H1 (cell line): ENCODE data around the gene CC2D1B. TPM values are rescaled to one million over a fixed set of nuclear protein-coding genes. Genes with fewer than 3 reads are reported as not detected.

ENCODE experiments used
- CTCF ChIA-PET: fragments of 300-600 bp; sonication (Branson Sonifier 250); formaldehyde crosslinking; loops from one replicate; lab custom pipeline; 2021; ENCODE audit not compliant: partially characterized antibody; lab: Charles Lee
- POLR2A ChIA-PET: fragments of 300-600 bp; sonication (Branson Sonifier 250); formaldehyde crosslinking; loops from one replicate; lab custom pipeline; 2021; ENCODE audit warnings: inconsistent platforms; ENCODE audit not compliant: partially characterized antibody; lab: Charles Lee
- DNase-seq, 2 experiments: peaks; one replicate each; pipeline versions ENCODE4 v3.0.0 to v3.0.0-alpha.2; 2010 to 2022; ENCODE audit warnings: low spot score in 2 of 2, low read depth in 1 of 2, mixed read lengths in 1 of 2
- FAIRE-seq: peaks from 2 replicates; lab custom pipeline; 2011; peaks lifted over from hg19 to GRCh38; lab: Jason Lieb, UNC
- H2AFZ ChIP-seq: 2 replicates; pipeline ENCODE4 v1.8.1; 2012; ENCODE audit warnings: low read length, inconsistent platforms
- H2AK5ac ChIP-seq: 2 replicates; pipeline ENCODE4 v1.6.1; 2013; ENCODE audit warnings: low read depth, low read length
- H2BK120ac ChIP-seq: replicated peaks from 2 replicates; pipeline ENCODE3; 2013; ENCODE audit warnings: low read depth, low read length, inconsistent platforms
- H2BK12ac ChIP-seq: 2 replicates; pipeline ENCODE4 v1.6.1; 2013; ENCODE audit warnings: low read depth, low read length
- H2BK15ac ChIP-seq: 2 replicates; pipeline ENCODE4 v1.6.1; 2013; ENCODE audit warnings: low read length
- H2BK20ac ChIP-seq: 2 replicates; pipeline ENCODE4 v1.6.1; 2013; ENCODE audit warnings: low read length
- H2BK5ac ChIP-seq: 2 replicates; pipeline ENCODE4 v1.6.1; 2013; ENCODE audit warnings: low read depth, low read length
- H3K14ac ChIP-seq: 2 replicates; pipeline ENCODE4 v1.6.1; 2013; ENCODE audit warnings: inconsistent platforms; ENCODE audit not compliant: insufficient read length
- H3K18ac ChIP-seq: 2 replicates; pipeline ENCODE4 v1.6.1; 2013; ENCODE audit warnings: low read length; ENCODE audit errors: extremely low read depth
- H3K23ac ChIP-seq: 2 replicates; pipeline ENCODE4 v1.6.1; 2013; ENCODE audit warnings: inconsistent platforms; ENCODE audit not compliant: insufficient read length
- H3K23me2 ChIP-seq: 2 replicates; pipeline ENCODE4 v1.6.1; 2013; ENCODE audit warnings: low read depth, low read length
- H3K27ac ChIP-seq: 2 replicates; pipeline ENCODE4 v1.6.1; 2011; ENCODE audit warnings: low read depth, low read length, inconsistent platforms
- H3K27me3 ChIP-seq, 4 experiments: replicated peaks in 1 of 4; 1 replicate in 1 of 4; 2 replicates in 3 of 4; pipeline versions ENCODE4 v1.6.1 to v1.8.1; 2011 to 2013; ENCODE audit warnings: low read length in 3 of 4, mild to moderate bottlenecking in 3 of 4, inconsistent platforms in 2 of 4, mixed read lengths in 2 of 4, moderate library complexity in 1 of 4; ENCODE audit not compliant: control insufficient read depth in 3 of 4, insufficient read depth in 3 of 4; ENCODE audit errors: extremely low read depth in 1 of 4
- H3K36me3 ChIP-seq, 4 experiments: 2 replicates each; pipeline versions ENCODE4 v1.6.1 to v1.8.1; 2011 to 2013; ENCODE audit warnings: mild to moderate bottlenecking in 4 of 4, low read length in 3 of 4, moderate library complexity in 2 of 4, control low read depth in 1 of 4, inconsistent platforms in 1 of 4; ENCODE audit not compliant: insufficient read depth in 4 of 4, control insufficient read depth in 2 of 4
- H3K4ac ChIP-seq: replicated peaks from 2 replicates; pipeline ENCODE3; 2013; ENCODE audit warnings: low read length, low read depth, mixed read lengths, inconsistent platforms; ENCODE audit not compliant: insufficient read length
- H3K4me1 ChIP-seq, 4 experiments: replicated peaks in 1 of 4; 1 replicate in 1 of 4; 2 replicates in 3 of 4; pipeline versions ENCODE4 v1.6.1 to v1.8.1; 2011 to 2013; ENCODE audit warnings: low read length in 3 of 4, inconsistent platforms in 2 of 4, mixed read lengths in 1 of 4; ENCODE audit not compliant: insufficient read depth in 4 of 4, control insufficient read depth in 3 of 4
- H3K4me2 ChIP-seq, 2 experiments: 2 replicates each; pipeline versions ENCODE4 v1.6.1 to v1.8.1; 2011 to 2013; ENCODE audit warnings: low read depth in 2 of 2, low read length in 2 of 2, control low read depth in 1 of 2, inconsistent platforms in 1 of 2, mild to moderate bottlenecking in 1 of 2; ENCODE audit not compliant: insufficient read depth in 1 of 2
- H3K4me3 ChIP-seq, 4 experiments: fragments of 200-600, 300-600 bp in 1 of 4; sonication (generic), shearing (Covaris generic), sonication (Bioruptor Twin) in 1 of 4; 2 replicates each; pipeline versions ENCODE4 v1.5.1 to v1.8.1; 2011 to 2016; ENCODE audit warnings: low read length in 4 of 4, low read depth in 3 of 4, control low read depth in 2 of 4, inconsistent platforms in 2 of 4, mild to moderate bottlenecking in 2 of 4, mixed read lengths in 1 of 4, moderate library complexity in 1 of 4; ENCODE audit not compliant: insufficient read depth in 2 of 4; ENCODE audit errors: extremely low read depth in 1 of 4
- H3K56ac ChIP-seq: replicated peaks from 2 replicates; pipeline ENCODE3; 2013; ENCODE audit warnings: low read depth, mild to moderate bottlenecking, mixed read lengths, low read length, inconsistent platforms; ENCODE audit not compliant: insufficient read length
- H3K79me1 ChIP-seq: 2 replicates; pipeline ENCODE4 v1.6.1; 2013; ENCODE audit warnings: low read depth, low read length, control low read depth
- H3K79me2 ChIP-seq, 2 experiments: 2 replicates each; pipeline versions ENCODE4 v1.6.1 to v1.8.1; 2012 to 2013; ENCODE audit warnings: low read length in 2 of 2, mild to moderate bottlenecking in 2 of 2, inconsistent platforms in 1 of 2; ENCODE audit not compliant: insufficient read depth in 2 of 2, control insufficient read depth in 1 of 2
- H3K9ac ChIP-seq, 4 experiments: replicated peaks in 1 of 4; 1 replicate in 1 of 4; 2 replicates in 3 of 4; pipeline versions ENCODE4 v1.6.1 to v1.8.1; 2011 to 2013; ENCODE audit warnings: low read depth in 3 of 4, low read length in 3 of 4, control low read depth in 2 of 4, mild to moderate bottlenecking in 2 of 4, moderate library complexity in 2 of 4, inconsistent platforms in 1 of 4; ENCODE audit errors: extremely low read depth in 1 of 4
- H3K9me3 ChIP-seq, 2 experiments: 2 replicates each; pipeline versions ENCODE4 v1.6.1 to v1.8.1; 2012 to 2013; ENCODE audit warnings: mild to moderate bottlenecking in 2 of 2, moderate library complexity in 2 of 2, control low read depth in 1 of 2, inconsistent platforms in 1 of 2, low read depth in 1 of 2, low read length in 1 of 2, mixed read lengths in 1 of 2; ENCODE audit not compliant: insufficient read depth in 2 of 2
- H4K20me1 ChIP-seq, 2 experiments: replicated peaks in 1 of 2; 2 replicates each; pipeline versions ENCODE3 to v1.8.1; 2011 to 2013; ENCODE audit warnings: inconsistent platforms in 2 of 2, low read length in 2 of 2, mild to moderate bottlenecking in 1 of 2; ENCODE audit not compliant: insufficient read depth in 2 of 2, control insufficient read depth in 1 of 2
- H4K5ac ChIP-seq: 2 replicates; pipeline ENCODE4 v1.6.1; 2013; ENCODE audit warnings: low read length, low read depth, mixed read lengths, inconsistent platforms; ENCODE audit not compliant: insufficient read length
- H4K8ac ChIP-seq: 2 replicates; pipeline ENCODE4 v1.8.0; 2013; ENCODE audit warnings: mild to moderate bottlenecking, moderate library complexity, low read length, inconsistent platforms; ENCODE audit not compliant: insufficient read depth; ENCODE audit errors: extremely low read depth
- H4K91ac ChIP-seq: replicated peaks from 2 replicates; pipeline ENCODE3; 2013; ENCODE audit warnings: low read length, mixed read lengths, inconsistent platforms; ENCODE audit not compliant: insufficient read length
- CTBP2 ChIP-seq: IDR thresholded peaks from 2 replicates; pipeline ENCODE4 v1.7.0; 2011; ENCODE audit warnings: borderline replicate concordance, mild to moderate bottlenecking, moderate library complexity, mixed read lengths, low read length; ENCODE audit not compliant: insufficient read depth, insufficient read length
- CTCF ChIP-seq, 3 experiments: IDR thresholded peaks; 1 replicate in 2 of 3; 2 replicates in 1 of 3; pipeline versions ENCODE4 v1.5.1 to v1.6.1; 2011; ENCODE audit warnings: low read length in 3 of 3, mild to moderate bottlenecking in 3 of 3, inconsistent platforms in 2 of 3, low read depth in 1 of 3, moderate library complexity in 1 of 3; ENCODE audit not compliant: insufficient read depth in 1 of 3; ENCODE audit errors: control extremely low read depth in 1 of 3
- WGBS, 2 experiments: shearing (Covaris generic) in 1 of 2; methylation state at CpG; one replicate each; pipeline versions ENCODE4 v1.1.6 to v1.1.7; 2013 to 2015; ENCODE audit warnings: low lambda C conversion rate in 2 of 2, mixed read lengths in 2 of 2, inconsistent platforms in 1 of 2, low coverage in 1 of 2, missing lambda C conversion rate in 1 of 2; ENCODE audit not compliant: insufficient replicate concordance in 2 of 2, insufficient coverage in 1 of 2, insufficient read length in 1 of 2; ENCODE audit errors: extremely low coverage in 1 of 2, missing lambda C conversion rate in 1 of 2; 5-methylcytosine and 5-hydroxymethylcytosine counted together
- polyA plus RNA-seq, 7 experiments: library from polyadenylated mRNA; depleted of rRNA in 3 of 7; stranded (reverse) in 5 of 7; unstranded in 2 of 7; fragments of >200 nt in 5 of 7; fragments of 200-250 nt in 2 of 7; gene quantifications; 1 replicate in 5 of 7; 2 replicates in 1 of 7; 4 replicates in 1 of 7; pipeline versions ENCODE4 v1.2.1 to v1.2.3, GENCODE V29; 2011 to 2013; ENCODE audit warnings: missing spikeins in 2 of 7, mixed read lengths in 2 of 7
- total RNA-seq: library from RNA; stranded (reverse); fragmentation: NEBNext Ultra II Directional; extraction: Animal tissue kit (Norgen Biotek cat#: 25700); gene quantifications from 2 replicates; pipeline ENCODE4 v1.2.1, GENCODE V29; 2021

CC2D1B gene
- total and polyA plus RNA-seq, 2 of the 8 experiments (the other 6 are each of a cell fraction or from before 2014, with no cell fraction given) = 7.4 to 13.1 TPM

DNA sequence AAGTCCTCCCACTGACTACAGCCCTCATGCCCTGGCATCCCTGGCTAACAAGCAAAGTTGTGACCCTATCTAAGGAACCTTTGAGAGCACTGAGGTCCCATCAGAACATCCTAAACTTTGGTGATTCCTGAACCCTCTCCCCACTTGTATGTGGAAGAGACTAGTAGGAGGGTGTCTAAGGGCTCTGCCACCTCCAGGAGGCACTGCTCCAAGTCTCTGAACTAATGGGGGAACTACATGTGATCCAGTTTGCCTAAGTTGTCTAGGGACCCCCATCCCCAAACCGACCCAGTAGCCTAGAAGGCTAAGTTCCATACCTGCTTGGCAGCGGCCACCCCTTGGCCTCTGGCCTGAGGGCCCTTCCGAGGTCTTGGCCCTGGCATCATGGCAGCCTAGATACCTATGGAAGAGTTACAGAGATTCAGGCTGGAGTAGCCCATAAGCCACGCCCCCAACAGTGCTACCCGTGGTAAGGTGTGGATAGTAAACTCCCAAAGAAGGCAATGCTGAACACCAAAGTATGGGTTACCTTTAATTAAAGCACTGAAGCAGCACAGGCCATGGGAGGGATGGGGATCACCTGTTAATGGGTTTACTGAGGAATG, 1.7 kb downstream of the CC2D1B start:
- Histone ChIP-seq H3K18ac (no peak overlapping the region), H4K91ac (no peak overlapping the region), H3K9ac (no peak overlapping the region), H3K4me3 (peak overlapping the region in 2 of 4 experiments; percentile 86 to 92; a peak in 2 of 8 replicates), H3K56ac (no peak overlapping the region), H3K4ac (no peak overlapping the region), H2BK20ac (no peak overlapping the region), H2AFZ (no peak overlapping the region), H4K5ac (no peak overlapping the region), H2BK120ac (no peak overlapping the region), H3K4me2 (peak overlapping the region; percentile 86 to 99; a peak in 3 of 4 replicates), H3K79me2 (peaks cover 0 to 5% of the 10 kb centered on the region in 2 experiments; a peak in 1 of 4 replicates), H4K20me1 (peaks cover 3 to 9% of the 10 kb centered on the region in 2 experiments), H2BK15ac (no peak overlapping the region), H3K23ac (no peak overlapping the region), H2AK5ac (no peak overlapping the region), H3K9me3 (no peaks in the 10 kb centered on the region), H3K27ac (no peak overlapping the region), H3K23me2 (peaks cover 12% of the 10 kb centered on the region), H2BK5ac (no peak overlapping the region), H3K4me1 (peaks cover 0 to 9% (median 5%) of the 10 kb centered on the region in 4 experiments), H4K8ac (no peak overlapping the region), H3K27me3 (no peaks in the 10 kb centered on the region)
- no peak for FAIRE-seq
- ChIA-PET CTCF (interaction anchor here (0.6 to 1.0 kb wide), 3 partner anchors 13 to 16 kb away, joined by 3 to 4 read pairs (median 3); no protein-coding TSS in a partner anchor), POLR2A (interaction anchor here (3.8 kb wide), 1 partner anchor 13 kb away, joined by 20 read pairs; no protein-coding TSS in a partner anchor)
- no peak for DNase-seq
- TF ChIP-seq CTCF (IDR thresholded peaks at IDR 0.05; ENCODE audit: control extremely low read depth in 1 of 3, insufficient read depth in 1 of 3, low read depth in 1 of 3, low read length in 3 of 3) = peak; percentile 9 to 40 (median 11); a peak in 2 of 4 replicates
- TF ChIP-seq CTBP2 = no peak
- TF ChIP-seq, all 59 proteins: peak for 1
- Histone ChIP-seq H3K79me1 (peaks cover 9% of the 10 kb centered on the region; the same call in 1 of the 2 replicates), H2BK12ac (no peak overlapping the region), H3K14ac (no peak overlapping the region), H3K36me3 (peaks cover 7 to 30% (median 19%) of the 10 kb centered on the region in 4 experiments; a peak in 6 of 8 replicates)
- WGBS, 2 experiments = 86% methylated on average over 5 of the region's 5 CpGs; no CpG with 5 or more reads in 1 of the 2 experiments
